Left ventricle myocardium inferior (tissue), 1 donor: Measurements from ENCODE around the gene ZNG1A. TPM values are rescaled to one million over a fixed set of nuclear protein-coding genes. Genes with fewer than 3 reads are reported as not detected.
"Not testable (repeated sequence)": the region's sequence is repeated elsewhere in the genome, so short reads cannot be mapped to it uniquely, and the experiment has no call there.

Experiments used
- DNase-seq: peaks from one replicate; pipeline ENCODE4 v3.0.0-alpha.2; 2020
- H3K27ac ChIP-seq: fragments of 200-600 bp; replicated peaks from 2 replicates; pipeline ENCODE4 v1.8.0; 2021
- H3K27me3 ChIP-seq: fragments of 200-600 bp; 2 replicates; pipeline ENCODE4 v1.8.0; 2021; ENCODE audit warnings: low read depth
- H3K36me3 ChIP-seq: fragments of 200-600 bp; 2 replicates; pipeline ENCODE4 v1.8.0; 2021
- H3K4me1 ChIP-seq: fragments of 200-600 bp; 2 replicates; pipeline ENCODE4 v1.8.0; 2021
- H3K4me3 ChIP-seq: fragments of 200-600 bp; 2 replicates; pipeline ENCODE4 v1.8.0; 2021; ENCODE audit warnings: mild to moderate bottlenecking, moderate library complexity
- H3K9me3 ChIP-seq: fragments of 200-600 bp; replicated peaks from 2 replicates; pipeline ENCODE4 v1.8.0; 2021
- CTCF ChIP-seq: fragments of 200-600 bp; IDR thresholded peaks from 2 replicates; pipeline ENCODE4 v1.8.0; 2021; ENCODE audit warnings: antibody characterized with exemption, mild to moderate bottlenecking, borderline replicate concordance
- intact Hi-C: fragments of 100-400 bp; cut with micrococcal nuclease; formaldehyde crosslinking; loops from one replicate; pipeline ENCODE4 v1.11.0; 2022
- total RNA-seq: library from RNA; stranded (reverse); fragmentation: NEBNext Ultra II Directional; extraction: Animal tissue kit (Norgen Biotek cat#: 25700); gene quantifications from one replicate; pipeline ENCODE4 v1.2.1, GENCODE V29; 2021
- donor health status: DM: no; HTN: yes; CAD: no; lungs with severe emphysema.

Gene ZNG1A
- total RNA-seq, 1 donor from 2014 or later = 14.1 TPM

GRCh38 chr9:214648-215493, 36.0 kb upstream of the ZNG1A start, which contains the start of gene DOCK8:
TSS of gene DOCK8 (plus strand) at chr9:214865. CDS start at chr9:214977, 112 bp downstream.
- peaks cover 29% of the 10 kb centered on the region for H3K4me1 ChIP-seq
- H3K27me3 ChIP-seq = peaks cover 68% of the 10 kb centered on the region
- no peaks in the 10 kb centered on the region for H3K36me3 ChIP-seq
- TF ChIP-seq CTCF = peak; percentile 46
- H3K27ac ChIP-seq = peak within 1 kb of the TSS; percentile 82
- H3K4me3 ChIP-seq = peak within 1 kb of the TSS; percentile 68
- DNase-seq = peak; percentile 68
- no peaks in the 10 kb centered on the region for H3K9me3 ChIP-seq
- intact Hi-C loops = no loop called here

- H3K27ac ChIP-seq = peak overlapping the region; percentile 82
- H3K4me1 ChIP-seq = peaks cover 29% of the 10 kb centered on the region
- no peak for DNase-seq
- TF ChIP-seq CTCF = no peak
- no peaks in the 10 kb centered on the region for H3K9me3 ChIP-seq
- H3K36me3 ChIP-seq = no peaks in the 10 kb centered on the region
- H3K27me3 ChIP-seq = peaks cover 63% of the 10 kb centered on the region
- H3K4me3 ChIP-seq = peak overlapping the region; percentile 68
- intact Hi-C loops = no loop called here
These were observed 35.4 kb upstream of the ZNG1A start for GRCh38 chr9:214351-214647.

- not testable (repeated sequence) for DNase-seq
- peaks cover 29% of the 10 kb centered on the region for H3K4me1 ChIP-seq
- H3K4me3 ChIP-seq = peak overlapping the region; percentile 68
These were observed 35.0 kb upstream of the ZNG1A start for GRCh38 chr9:213901-214300.

GRCh38 chr9:212297-212696, 33.4 kb upstream of the ZNG1A start:
- H3K9me3 ChIP-seq = no peaks in the 10 kb centered on the region
- H3K27me3 ChIP-seq = peaks cover 52% of the 10 kb centered on the region
- intact Hi-C loops = no loop called here
- DNase-seq = no peak
- H3K36me3 ChIP-seq = no peaks in the 10 kb centered on the region
- TF ChIP-seq CTCF = no peak
- no peak overlapping the region for H3K4me3 ChIP-seq
- peak overlapping the region; percentile 75 for H3K27ac ChIP-seq
- H3K4me1 ChIP-seq = peaks cover 29% of the 10 kb centered on the region

More at GRCh38 chr9:213901-214300, 35.0 kb upstream of the ZNG1A start:
- intact Hi-C loops, H3K9me3 ChIP-seq, H3K36me3 ChIP-seq: not testable (repeated sequence)
- Histone ChIP-seq H3K27ac (peak overlapping the region; percentile 82), H3K27me3 (peaks cover 59% of the 10 kb centered on the region)

GRCh38 chr9:211557-211956, 32.7 kb upstream of the ZNG1A start:
- intact Hi-C loops = no loop called here
- DNase-seq = no peak
- no peak overlapping the region for H3K4me3 ChIP-seq
- no peaks in the 10 kb centered on the region for H3K9me3 ChIP-seq
- peaks cover 29% of the 10 kb centered on the region for H3K4me1 ChIP-seq
- no peak for TF ChIP-seq CTCF
- H3K27me3 ChIP-seq = peaks cover 46% of the 10 kb centered on the region
- H3K36me3 ChIP-seq = no peaks in the 10 kb centered on the region
- peak overlapping the region; percentile 75 for H3K27ac ChIP-seq

GRCh38 chr9:211036-211435, 32.2 kb upstream of the ZNG1A start:
- intact Hi-C loops = no loop called here
- H3K9me3 ChIP-seq = no peaks in the 10 kb centered on the region
- H3K36me3 ChIP-seq = no peaks in the 10 kb centered on the region
- H3K27me3 ChIP-seq = peaks cover 41% of the 10 kb centered on the region
- no peak for DNase-seq
- H3K4me1 ChIP-seq = peaks cover 29% of the 10 kb centered on the region
- H3K4me3 ChIP-seq = no peak overlapping the region
- TF ChIP-seq CTCF = no peak
- H3K27ac ChIP-seq = peak overlapping the region; percentile 75
